GM21529 (cell line): ENCODE results near the gene BEST3.
A peak's percentile ranks its signal among the peaks of the same experiment; 100 is the strongest.
"Not testable (repeated sequence)": the region's sequence is repeated elsewhere in the genome, so short reads cannot be mapped to it uniquely, and the experiment has no call there.

Experiments
- ATAC-seq: cut with Tn5 transposase; IDR thresholded peaks from one replicate; pipeline ENCODE4 v1.9.1; 2021; ENCODE audit not compliant: unreplicated experiment

Gene BEST3

DNA sequence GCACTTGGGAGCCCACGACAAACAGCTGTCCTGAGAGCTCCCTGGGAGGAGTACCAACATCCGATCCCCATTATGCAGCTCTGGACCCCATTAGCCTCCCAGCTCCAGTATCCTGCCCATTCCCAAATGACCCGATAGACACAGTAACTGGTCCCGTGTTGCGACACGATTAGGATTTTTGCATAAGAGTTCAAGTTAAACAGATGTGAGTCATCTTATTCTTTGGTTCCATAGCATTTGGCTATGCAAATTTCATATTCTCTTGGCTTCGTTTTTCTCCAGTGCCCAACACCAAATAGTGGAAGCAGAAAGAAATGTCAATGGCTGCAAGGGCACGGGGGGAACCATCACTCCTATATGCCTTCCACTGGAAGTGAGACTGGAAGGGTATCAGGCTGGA lies 45.4 kb downstream of the BEST3 start:
- ATAC-seq: no peak

DNA sequence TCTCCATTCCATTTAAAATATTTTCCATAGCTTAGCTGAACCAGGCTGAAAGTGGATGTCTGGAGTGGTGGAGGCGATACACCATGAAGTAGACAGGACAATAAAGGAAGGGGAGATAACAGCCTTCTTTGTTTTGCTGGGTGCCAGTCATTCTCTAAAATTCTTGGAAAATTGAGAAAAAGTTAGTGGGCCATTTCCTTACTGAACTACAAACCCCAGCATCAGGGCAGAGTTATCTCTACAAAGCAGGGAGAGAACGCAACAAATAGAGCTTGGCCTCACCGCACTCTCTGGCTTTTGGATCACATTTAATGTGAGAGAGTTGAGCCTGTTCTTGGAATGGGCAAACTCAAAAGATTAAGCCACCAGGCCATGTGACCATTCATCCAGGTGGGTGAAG lies 47.2 kb downstream of the BEST3 start:
- ATAC-seq: no peak

DNA sequence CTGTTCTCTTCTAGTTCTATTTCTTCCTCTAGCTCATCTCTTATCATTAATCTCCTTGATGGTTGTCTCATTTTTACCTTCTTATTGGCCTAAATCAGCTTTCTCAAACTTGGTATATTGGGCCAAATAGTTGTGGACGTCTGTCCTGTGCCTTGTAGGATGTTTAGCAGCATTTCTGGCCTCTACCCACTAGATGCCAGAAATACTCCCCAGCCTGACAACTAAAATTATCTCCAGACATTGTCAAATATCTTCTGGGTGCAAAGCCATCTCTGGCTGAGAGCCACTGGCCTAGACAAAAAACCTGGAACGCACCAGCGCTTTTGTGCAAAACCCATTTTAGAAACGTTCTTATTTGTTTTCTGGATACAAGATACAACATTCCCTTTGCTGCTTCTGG lies 49.6 kb downstream of the BEST3 start:
- ATAC-seq: no peak

DNA sequence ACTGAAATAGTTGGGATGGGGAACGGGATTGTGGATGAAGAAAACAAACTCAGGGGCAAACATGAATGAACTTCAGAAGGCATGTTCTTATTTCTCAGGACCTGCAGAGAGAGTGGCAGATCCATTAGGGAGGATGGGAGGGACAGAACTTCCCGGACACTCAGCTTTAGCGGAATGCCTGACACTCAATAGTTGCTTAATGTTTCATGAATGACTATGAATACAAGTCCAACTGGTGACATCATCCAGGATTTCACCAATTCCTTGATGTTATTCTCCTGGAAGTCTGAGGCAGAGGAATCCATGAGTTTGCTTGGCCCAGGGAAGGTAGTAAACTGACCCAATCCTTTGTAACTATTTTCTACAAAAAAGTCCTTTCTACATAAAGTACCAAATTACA lies 50.6 kb downstream of the BEST3 start:
- no peak for ATAC-seq

DNA sequence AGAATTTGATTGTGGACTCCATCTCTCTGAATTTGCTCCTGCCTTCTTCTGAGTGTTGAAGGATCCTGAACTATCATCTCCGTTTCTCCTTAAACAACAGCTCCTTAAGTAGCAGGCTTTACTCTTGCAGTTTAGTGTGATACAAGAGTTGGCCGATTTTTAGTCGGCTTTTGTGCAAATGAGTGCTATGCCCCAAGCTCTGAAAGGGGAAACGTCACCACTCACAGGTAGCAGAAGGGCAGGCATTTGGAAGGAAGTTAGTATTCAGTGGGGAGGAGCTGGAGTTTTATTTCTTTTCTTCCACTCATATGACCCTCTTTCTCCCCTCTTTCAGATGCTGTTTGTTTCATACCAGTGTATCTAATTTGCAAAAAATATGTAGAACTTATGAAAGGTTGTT lies 51.9 kb downstream of the BEST3 start:
- ATAC-seq: peak; percentile 51

DNA sequence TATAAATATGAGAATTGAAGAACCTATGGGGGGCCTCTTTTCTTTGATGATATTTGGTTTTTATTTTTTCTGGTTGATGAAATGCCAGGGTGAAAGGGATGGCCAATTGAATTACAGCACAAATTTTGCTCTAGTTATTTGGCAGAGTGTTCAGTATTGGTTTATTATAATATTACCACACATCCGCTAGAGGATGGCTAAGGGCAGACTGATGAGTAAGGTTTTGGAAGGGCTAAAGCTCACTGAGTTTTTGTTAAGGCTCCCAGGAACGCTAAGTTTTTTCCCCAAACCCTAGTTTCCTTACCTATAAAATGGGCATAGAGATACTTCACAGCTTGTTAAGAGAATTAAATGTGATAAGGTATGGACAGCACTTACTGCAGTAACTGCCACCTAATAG lies 54.1 kb downstream of the BEST3 start:
- no peak for ATAC-seq

DNA sequence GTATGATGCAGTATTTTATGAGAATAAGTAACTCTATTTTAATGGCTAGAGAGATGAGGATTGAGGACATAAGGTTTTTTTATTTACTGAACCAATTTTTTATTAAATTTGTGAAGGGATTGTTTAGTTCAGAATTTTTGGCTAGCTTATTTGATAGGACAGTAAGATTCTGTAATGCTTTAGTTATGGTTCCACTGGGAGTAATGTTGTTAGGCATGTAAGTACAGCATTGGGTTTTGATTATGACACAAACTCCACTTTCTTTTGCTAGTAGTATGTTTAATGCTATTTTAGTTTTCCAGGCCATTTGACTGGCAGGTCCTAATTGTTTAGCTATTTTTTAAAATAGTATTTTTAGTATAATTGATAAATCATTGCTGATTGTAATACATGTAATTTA lies 54.6 kb downstream of the BEST3 start:
- ATAC-seq: no peak

DNA sequence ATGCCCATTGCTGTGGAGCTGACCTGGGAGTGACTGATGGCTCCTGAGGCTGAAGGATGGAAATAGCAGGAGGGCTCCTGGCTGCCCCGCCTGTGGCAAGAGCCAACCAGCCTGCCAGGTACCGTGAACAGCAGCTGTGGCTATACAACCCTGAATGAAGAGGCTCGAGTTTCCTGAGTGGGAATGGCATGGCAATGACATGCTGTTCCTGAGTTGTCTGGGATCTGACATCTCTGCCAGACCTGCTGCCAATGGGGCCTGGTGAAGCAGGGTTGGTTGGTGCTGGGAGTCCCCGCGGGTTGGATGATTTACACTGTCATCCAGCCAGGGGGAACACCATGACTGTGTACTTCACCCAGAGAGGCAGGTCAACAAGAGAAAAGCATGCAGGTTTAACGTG lies 56.6 kb downstream of the BEST3 start:
- no peak for ATAC-seq

DNA sequence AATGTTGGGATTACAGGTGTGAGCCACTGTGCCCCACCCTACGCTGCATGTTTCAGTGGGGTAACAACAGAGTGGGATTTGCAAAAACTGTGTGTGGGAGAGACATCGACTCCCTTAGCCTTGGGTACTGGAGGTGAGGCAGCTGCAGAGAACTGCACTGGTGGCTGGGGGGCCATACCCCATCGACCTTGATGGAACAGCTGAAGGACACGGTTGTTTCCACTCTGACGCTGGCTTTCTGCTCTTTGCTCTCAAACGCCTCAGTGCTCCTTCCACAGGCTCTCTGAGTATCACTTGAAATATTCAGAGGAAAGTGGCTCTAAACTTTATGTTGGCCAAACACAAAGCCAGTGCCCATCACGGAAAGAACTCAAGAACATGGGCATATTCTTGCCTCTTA lies 57.6 kb downstream of the BEST3 start:
- ATAC-seq: no peak

DNA sequence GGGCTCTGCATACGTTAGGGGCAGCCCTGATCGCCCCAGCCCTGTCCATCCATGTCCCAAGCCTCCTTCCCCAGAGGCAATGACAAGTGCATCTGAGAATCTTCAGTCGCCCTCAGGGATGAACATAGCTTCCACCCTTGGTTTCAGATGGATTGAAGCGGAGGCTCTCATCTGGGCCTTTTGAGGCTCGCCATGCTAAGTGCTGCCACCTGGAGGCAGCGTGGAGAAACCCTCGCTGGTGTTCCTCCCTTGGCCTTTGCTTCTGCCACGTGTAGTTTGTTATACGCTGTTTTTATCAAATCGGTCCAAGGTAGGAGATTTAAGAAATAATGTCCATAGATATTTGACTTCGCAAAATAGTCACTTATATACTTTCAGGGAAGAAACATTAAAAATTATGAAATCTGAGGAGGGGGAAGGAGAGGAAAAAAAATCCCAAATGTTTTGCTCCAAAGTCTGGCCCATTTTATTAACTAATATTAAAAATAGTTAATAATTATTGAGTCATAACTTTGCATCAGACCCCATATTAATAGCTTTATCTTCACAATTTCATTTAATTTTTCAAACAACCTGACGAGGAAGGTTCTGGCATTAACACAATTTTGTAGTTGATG lies 59.6 kb downstream of the BEST3 start:
- ATAC-seq: peak; percentile 91

DNA sequence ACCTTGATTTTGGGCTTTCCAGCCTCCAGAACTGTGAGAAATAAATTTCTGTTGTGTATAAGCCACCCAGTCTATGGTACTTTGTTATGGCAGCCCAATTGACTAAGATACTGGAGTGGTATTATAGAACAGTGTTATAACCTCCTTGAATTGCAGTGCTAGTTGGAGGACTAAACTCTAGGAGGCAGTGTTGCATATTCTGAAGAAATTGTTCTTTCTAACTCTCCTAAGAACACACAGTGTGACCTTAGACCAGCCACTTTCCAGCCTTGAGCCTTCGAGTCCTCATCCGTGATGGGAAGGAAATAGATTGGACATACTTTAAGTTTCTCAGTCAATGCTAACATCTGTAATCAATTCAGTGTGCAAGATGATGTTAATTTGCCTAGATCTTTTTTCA lies 66.0 kb downstream of the BEST3 start:
- ATAC-seq: no peak

DNA sequence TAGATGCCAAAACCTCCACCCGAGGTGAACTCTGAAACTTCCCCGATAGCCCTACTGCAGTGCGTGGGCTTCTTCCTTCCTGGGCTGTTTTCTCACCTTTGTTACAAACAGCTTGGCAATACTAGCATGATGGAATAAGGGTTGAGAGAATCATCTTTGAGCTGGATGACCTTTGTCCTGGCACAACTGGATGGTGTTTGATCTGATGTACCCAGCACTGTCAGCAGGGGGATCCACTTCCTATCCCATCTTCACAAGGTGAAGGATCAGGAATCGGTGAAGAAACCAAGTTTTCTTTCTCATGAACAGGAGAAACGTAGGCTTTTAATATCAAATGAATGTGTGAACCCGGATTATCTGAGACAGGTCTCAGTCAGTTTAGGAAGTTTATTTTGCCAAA lies 68.9 kb downstream of the BEST3 start:
- no peak for ATAC-seq

DNA sequence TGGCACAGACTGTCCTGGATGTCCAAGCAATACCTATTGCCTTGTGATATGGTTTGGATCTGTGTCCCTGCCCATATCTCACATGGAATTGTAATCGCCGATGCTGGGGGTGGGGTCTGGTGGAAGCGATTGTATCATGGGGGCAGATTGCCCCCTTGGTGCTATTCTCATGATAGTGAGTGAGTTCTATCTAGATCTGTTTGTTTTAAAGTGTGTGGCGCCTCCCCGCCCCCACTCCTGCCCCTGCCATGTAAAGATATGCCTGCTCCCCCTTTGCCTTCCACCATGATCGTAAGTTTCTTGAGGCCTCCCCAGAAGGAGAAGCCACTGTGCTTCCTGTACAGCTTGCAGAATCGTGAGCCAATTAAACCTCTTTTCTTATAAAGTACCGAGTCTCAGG lies 71.6 kb downstream of the BEST3 start:
- ATAC-seq: no peak

DNA sequence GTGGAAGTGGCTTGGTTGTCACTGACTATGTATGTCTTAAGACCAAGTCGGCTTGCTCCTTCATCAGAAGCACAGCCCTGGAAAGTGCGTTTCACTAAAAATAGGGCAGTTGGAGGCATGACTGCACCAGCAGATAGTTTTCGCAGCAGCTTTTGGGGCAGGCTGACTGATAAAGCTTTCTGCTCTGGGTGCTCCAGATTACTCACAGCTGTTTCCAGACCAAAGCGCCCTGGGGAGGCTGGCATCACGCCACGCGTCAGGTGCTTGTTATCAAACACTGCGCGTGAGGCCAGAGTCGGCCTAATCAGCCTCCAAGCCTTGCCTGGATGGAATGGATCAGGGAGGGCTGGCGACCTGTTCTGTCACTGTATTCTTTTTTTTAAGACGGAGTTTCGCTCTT lies 75.1 kb downstream of the BEST3 start:
- ATAC-seq: no peak

DNA sequence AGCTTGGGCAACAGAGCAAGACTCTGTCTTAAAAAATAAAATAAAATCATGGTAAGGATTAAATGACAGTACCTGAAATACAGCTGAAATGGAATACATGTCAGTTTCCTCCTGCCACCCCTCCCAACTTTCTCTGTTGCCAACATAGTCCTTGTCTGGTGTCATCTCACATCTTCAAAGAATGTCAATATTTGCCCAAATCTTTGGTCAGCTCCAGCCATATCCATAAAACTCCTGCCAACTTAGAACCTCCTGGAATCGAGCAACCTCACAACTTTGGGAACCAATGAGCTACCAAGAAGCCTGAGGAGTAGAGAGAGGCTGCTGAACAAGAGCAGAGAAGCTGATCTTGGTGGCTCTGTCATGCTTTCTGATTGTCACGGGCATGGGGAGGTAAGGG lies 77.6 kb downstream of the BEST3 start:
- ATAC-seq: no peak

DNA sequence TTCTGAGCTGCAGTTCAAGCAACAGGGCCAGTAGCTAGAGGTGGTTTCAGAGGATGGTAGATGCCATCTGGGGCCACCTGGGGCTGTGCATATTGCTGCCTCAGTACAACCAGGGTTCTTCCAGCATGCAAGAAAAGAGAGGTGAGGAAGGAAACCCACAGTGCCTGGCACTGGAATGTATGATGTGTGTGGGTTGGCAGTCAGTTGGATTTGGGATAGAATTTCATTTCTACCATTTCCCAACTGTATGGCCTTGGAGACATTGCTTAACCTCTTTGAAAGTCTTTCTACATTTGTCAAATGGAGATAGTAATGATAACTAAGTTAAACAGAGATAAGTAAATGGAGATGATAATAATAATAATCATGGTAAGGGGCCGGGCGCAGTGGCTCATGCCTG lies 78.2 kb downstream of the BEST3 start:
- ATAC-seq: no peak

DNA sequence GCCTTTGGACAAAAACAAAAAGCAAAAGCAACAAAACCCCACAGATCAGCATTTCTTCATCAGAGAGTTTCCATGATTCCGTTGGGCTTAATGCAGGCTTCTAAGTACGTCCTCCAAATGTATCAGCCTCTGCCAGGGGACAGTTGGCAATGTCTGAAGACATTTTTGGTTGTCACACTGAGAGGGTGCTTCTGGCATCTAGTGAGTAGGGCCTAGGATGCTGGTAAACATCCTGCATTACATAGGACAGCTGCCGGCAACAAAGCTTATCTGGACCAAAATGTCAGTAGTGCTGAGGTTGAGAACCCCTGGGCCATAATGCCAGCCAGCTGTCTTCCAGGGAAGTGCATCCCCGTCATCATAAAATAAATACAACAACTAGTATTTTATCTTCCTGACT lies 79.0 kb downstream of the BEST3 start:
- ATAC-seq: no peak

DNA sequence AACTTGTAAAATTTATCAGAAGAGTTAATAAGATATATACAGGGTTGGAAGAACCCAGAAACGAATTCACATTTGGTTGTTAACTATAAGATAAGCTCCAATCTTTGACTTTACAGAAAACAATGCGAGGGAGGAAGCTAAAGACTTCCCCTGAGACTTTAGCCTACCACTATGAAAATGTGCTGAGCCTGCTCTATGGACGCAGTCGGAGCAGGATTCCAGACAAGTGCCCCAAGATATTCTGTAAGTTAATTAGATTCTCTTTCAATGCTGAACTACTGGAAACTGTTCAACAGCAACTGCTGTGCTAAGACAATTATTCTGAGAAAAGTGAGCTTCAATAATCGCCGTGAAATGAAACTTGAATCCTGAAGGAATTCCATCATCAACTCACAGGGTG lies 80.1 kb downstream of the BEST3 start:
- ATAC-seq: no peak

DNA sequence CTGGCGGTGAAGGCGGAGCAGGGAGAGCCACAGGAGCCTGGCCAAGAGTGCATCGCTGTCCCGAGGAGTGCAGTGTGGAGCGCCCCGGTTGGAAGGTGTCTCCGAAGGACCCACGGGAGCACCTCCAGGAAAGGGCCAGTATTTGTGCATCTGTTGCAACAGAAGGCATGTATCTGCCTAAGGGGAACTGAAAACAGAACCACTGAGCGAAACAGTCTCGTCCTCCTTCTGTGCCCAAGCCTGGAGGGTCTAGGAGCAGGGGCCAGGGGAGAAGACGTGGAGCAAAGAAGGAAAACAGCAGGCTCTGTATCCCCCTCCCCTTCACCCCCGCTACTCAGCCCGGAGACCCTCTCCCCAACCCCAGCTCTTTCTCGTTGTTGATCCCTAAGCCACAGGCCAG lies 83.1 kb downstream of the BEST3 start:
- ATAC-seq: no peak

DNA sequence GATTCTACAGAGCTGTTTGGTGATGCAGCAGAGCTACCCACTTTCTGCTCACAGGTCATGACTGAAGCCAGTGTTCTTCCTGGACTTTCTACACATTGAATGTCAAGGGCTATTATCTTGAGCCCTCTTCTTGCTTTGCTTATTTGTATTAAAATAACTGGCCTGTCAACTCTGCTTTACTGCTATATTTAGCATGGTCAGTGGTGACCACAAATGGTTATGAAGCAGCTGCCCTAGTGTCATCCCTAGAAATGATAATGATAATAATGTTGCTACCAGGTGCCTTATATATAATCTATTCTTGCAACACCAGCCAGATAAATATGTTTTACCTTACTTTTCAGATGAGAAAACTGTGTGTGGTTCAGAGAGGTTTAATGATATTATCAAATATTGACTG lies 85.8 kb downstream of the BEST3 start:
- ATAC-seq: no peak

DNA sequence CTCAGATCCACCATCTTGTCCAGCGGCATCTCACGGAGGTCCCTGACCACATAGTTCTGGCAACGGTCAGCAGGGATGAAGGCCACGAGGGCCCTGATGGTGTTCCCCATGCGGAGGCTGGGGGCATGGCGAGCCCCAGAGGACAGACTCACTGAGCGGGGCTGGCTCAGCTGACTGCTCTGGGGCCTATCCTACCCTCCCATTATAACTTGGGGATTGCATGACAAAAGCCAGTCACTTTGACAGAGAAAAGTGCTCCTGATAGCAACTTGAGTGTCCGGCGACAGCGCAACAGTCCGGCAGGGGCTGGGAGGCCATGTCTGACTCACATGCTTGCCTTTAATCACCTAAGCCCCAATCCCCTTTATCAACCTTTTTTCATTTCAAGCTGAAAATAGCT lies 88.4 kb downstream of the BEST3 start, which contains the start of gene LRRC10:
Gene LRRC10 (minus strand): TSS at position 179 of the 400 bp plus-strand sequence. CDS start 69 bp downstream, at position 110.
- ATAC-seq: no peak

DNA sequence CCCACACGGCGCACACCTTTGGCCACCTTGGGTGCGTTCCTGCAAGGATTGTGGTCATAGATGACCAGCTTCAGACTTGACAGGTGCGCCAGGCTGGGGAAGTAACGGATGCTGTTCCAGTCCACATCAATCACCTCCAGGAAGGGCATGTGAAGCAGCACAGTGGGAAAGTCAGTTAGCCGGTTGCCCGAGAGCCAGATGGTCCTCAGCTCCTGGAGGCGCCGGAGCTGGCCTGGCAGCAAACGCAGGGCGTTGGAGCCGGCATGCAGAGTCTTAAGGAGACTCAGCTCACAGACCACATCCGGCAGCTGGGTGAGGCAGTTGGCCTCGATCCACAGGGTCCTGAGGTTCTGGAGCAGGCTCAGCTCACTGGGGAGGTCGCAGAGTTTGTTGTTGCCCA lies 89.0 kb downstream of the BEST3 start:
- ATAC-seq: no peak

DNA sequence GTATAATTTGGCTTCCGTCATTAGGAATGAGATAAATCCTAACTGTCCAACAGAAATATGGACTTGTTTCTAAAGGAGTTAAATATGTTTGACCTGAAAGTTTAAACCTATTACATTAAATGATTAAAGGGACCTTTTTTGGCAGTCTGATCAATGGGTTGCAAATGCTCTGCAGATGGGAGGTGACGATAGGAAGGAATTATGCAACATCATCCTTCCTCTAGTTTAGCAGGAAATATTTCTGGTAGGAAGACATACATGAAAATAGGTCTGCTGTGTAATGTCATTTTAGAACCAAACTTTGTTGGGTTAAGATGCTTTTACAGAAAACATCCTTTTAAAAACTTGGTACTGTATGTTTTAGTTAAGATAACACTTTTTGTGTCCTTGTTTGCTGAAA lies 91.0 kb downstream of the BEST3 start:
- no peak for ATAC-seq

DNA sequence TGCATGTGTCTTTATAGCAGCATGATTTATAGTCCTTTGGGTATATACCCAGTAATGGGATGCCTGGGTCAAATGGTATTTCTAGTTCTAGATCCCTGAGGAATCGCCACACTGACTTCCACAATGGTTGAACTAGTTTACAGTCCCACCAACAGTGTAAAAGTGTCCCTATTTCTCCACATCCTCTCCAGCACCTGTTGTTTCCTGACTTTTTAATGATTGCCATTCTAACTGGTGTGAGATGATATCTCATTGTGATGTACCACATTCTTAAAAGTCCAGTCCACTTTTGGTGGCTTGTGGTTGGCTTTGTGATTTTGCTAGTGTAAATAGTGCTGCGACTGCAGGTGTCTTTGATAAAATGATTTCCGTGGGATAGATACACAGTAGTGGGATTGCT lies 94.8 kb downstream of the BEST3 start:
- not testable (repeated sequence) for ATAC-seq
